GM12878 (cell line): ENCODE results near the gene CALD1. TPM values are rescaled to one million over a fixed set of nuclear protein-coding genes. Genes with fewer than 3 reads are reported as not detected.

Experiments used
- BCL3 ChIP-seq: IDR thresholded peaks from 2 replicates; pipeline ENCODE4 v1.6.1; 2011; ENCODE audit warnings: borderline replicate concordance, low read depth, mild to moderate bottlenecking, moderate library complexity, low read length; ENCODE audit not compliant: insufficient read depth, poor library complexity, severe bottlenecking
- CHD2 ChIP-seq: IDR thresholded peaks from 2 replicates; pipeline ENCODE4 v1.6.1; 2011; ENCODE audit warnings: low read depth, low read length, improper control_type of control experiment, borderline replicate concordance
- E2F8 ChIP-seq: fragments of 450-650 bp; IDR thresholded peaks from 2 replicates; pipeline ENCODE4 v1.6.1; 2018; ENCODE audit warnings: mild to moderate bottlenecking, low read depth, moderate library complexity; ENCODE audit not compliant: partially characterized antibody
- ESRRA ChIP-seq: IDR thresholded peaks from 2 replicates; pipeline ENCODE4 v1.6.1; 2012; ENCODE audit warnings: mild to moderate bottlenecking, low read length, improper control_type of control experiment
- MEF2B ChIP-seq: fragments of 450-650 bp; IDR thresholded peaks from 2 replicates; pipeline ENCODE4 v1.6.1; 2018; ENCODE audit warnings: mild to moderate bottlenecking, moderate library complexity; ENCODE audit not compliant: partially characterized antibody, poor library complexity, severe bottlenecking
- MYC ChIP-seq: IDR thresholded peaks from 2 replicates; pipeline ENCODE4 v1.6.1; 2011; ENCODE audit warnings: mild to moderate bottlenecking, low read length, moderate library complexity, inconsistent platforms; ENCODE audit not compliant: insufficient read depth, insufficient replicate concordance, insufficient read length, severe bottlenecking
- NFYA ChIP-seq: IDR thresholded peaks from 2 replicates; pipeline ENCODE4 v1.6.1; 2011; ENCODE audit warnings: low read depth, mild to moderate bottlenecking, low read length, improper control_type of control experiment, borderline replicate concordance
- PAX5 ChIP-seq: IDR thresholded peaks from 2 replicates; pipeline ENCODE4 v1.6.1; 2011; ENCODE audit warnings: low read depth, low read length, borderline replicate concordance
- POLR2AphosphoS2 ChIP-seq: IDR thresholded peaks from 2 replicates; pipeline ENCODE4 v1.6.1; 2011; ENCODE audit warnings: low read depth, mild to moderate bottlenecking, low read length, improper control_type of control experiment, moderate library complexity
- RELA ChIP-seq: fragments of 450-650 bp; IDR thresholded peaks from 2 replicates; pipeline ENCODE4 v1.8.0; 2014; ENCODE audit warnings: borderline replicate concordance; ENCODE audit not compliant: partially characterized antibody
- polyA plus RNA-seq, 11 experiments: library from polyadenylated mRNA; depleted of rRNA in 4 of 11; unstranded in 6 of 11; stranded (reverse) in 5 of 11; fragments of >200 nt; fragmentation: Nextera tagmentation in 4 of 11; fragmentation: Illumina TruSeq in 1 of 11; extraction: Ambion mirVana in 4 of 11; extraction: Trizol in 1 of 11; gene quantifications; 1 replicate in 1 of 11; 2 replicates in 10 of 11; pipeline versions ENCODE4 v1.2.1 to v1.2.3, GENCODE V29; 2011 to 2016; ENCODE audit warnings: inconsistent platforms in 2 of 11, missing spikeins in 2 of 11, low read depth in 1 of 11
- total RNA-seq, 4 experiments: library from RNA; depleted of rRNA in 3 of 4; stranded (reverse); fragments of >200 nt in 3 of 4; fragmentation: Illumina TruSeq in 1 of 4; extraction: Trizol in 1 of 4; gene quantifications; 2 replicates each; pipeline versions ENCODE4 v1.2.1 to v1.2.3, GENCODE V29; 2013 to 2021
- TF ChIP-seq, protein P1 (sequence below): fragments of 450-650 bp; IDR thresholded peaks from 2 replicates; pipeline ENCODE4 v1.6.1; 2016; ENCODE audit warnings: mild to moderate bottlenecking
- TF ChIP-seq, protein P2 (sequence below): fragments of 450-650 bp; IDR thresholded peaks from 2 replicates; pipeline ENCODE4 v1.6.1; 2016; ENCODE audit warnings: mild to moderate bottlenecking, moderate library complexity, borderline replicate concordance

The CALD1 gene
- total and polyA plus RNA-seq, 10 of the 15 experiments (the other 5 are each of a cell fraction or from before 2014, with no cell fraction given) = 0.03 to 1.3 (median 0.22) TPM

DNA sequence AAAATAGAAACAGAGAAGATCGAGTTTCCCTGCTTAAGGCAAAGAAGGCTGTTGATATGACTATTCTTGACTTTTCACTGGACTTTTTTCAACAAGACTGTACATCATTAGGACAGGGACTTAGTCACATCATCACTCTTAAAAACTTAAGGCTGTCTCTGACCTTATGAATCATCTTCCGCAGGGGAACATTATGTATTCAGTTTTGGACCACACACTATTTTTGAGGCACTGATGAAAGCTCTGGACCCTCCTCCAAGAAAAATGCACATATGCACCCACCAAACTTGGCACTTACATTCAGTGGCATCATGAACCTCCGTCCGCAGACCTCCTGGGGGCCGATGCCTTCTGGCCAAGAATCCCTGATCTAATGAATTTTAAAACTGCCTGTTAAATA, 96.4 kb downstream of the CALD1 start (continued):
- TF ChIP-seq RELA = no peak
- no peak for TF ChIP-seq BCL3
- no peak for TF ChIP-seq E2F8
- TF ChIP-seq NFYA = no peak
- no peak for TF ChIP-seq MEF2B
- TF ChIP-seq, protein P1, sequence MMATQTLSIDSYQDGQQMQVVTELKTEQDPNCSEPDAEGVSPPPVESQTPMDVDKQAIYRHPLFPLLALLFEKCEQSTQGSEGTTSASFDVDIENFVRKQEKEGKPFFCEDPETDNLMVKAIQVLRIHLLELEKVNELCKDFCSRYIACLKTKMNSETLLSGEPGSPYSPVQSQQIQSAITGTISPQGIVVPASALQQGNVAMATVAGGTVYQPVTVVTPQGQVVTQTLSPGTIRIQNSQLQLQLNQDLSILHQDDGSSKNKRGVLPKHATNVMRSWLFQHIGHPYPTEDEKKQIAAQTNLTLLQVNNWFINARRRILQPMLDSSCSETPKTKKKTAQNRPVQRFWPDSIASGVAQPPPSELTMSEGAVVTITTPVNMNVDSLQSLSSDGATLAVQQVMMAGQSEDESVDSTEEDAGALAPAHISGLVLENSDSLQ = no peak
- TF ChIP-seq, protein P2, sequence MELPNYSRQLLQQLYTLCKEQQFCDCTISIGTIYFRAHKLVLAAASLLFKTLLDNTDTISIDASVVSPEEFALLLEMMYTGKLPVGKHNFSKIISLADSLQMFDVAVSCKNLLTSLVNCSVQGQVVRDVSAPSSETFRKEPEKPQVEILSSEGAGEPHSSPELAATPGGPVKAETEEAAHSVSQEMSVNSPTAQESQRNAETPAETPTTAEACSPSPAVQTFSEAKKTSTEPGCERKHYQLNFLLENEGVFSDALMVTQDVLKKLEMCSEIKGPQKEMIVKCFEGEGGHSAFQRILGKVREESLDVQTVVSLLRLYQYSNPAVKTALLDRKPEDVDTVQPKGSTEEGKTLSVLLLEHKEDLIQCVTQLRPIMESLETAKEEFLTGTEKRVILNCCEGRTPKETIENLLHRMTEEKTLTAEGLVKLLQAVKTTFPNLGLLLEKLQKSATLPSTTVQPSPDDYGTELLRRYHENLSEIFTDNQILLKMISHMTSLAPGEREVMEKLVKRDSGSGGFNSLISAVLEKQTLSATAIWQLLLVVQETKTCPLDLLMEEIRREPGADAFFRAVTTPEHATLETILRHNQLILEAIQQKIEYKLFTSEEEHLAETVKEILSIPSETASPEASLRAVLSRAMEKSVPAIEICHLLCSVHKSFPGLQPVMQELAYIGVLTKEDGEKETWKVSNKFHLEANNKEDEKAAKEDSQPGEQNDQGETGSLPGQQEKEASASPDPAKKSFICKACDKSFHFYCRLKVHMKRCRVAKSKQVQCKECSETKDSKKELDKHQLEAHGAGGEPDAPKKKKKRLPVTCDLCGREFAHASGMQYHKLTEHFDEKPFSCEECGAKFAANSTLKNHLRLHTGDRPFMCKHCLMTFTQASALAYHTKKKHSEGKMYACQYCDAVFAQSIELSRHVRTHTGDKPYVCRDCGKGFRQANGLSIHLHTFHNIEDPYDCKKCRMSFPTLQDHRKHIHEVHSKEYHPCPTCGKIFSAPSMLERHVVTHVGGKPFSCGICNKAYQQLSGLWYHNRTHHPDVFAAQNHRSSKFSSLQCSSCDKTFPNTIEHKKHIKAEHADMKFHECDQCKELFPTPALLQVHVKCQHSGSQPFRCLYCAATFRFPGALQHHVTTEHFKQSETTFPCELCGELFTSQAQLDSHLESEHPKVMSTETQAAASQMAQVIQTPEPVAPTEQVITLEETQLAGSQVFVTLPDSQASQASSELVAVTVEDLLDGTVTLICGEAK = no peak
- no peak for TF ChIP-seq PAX5
- TF ChIP-seq CHD2 = no peak
- no peak for TF ChIP-seq ESRRA
- TF ChIP-seq MYC = no peak
- no peak for TF ChIP-seq POLR2AphosphoS2
